Hematopoietic multipotent progenitor cell treated with erythropoietin and hydrocortisone succinate and interleukin-3 and kit ligand, for 6 days (in vitro differentiated cells): ENCODE data around the gene CCDC73.
"Not testable (repeated sequence)": the region's sequence is repeated elsewhere in the genome, so short reads cannot be mapped to it uniquely, and the experiment has no call there.

Source experiments
- DNase-seq: peaks from one replicate; pipeline ENCODE4 v3.0.0-alpha.2; 2015

Gene CCDC73

GRCh38 chr11:32704775-32705174 is 89.7 kb downstream of the CCDC73 start:
- DNase-seq = no peak

- no peak for DNase-seq
Measured at GRCh38 chr11:32704261-32704660, 90.2 kb downstream of the CCDC73 start.

GRCh38 chr11:32701616-32702015 is 92.8 kb downstream of the CCDC73 start:
- DNase-seq = no peak

- no peak for DNase-seq
Measured at GRCh38 chr11:32698579-32698978, 95.9 kb downstream of the CCDC73 start.

- no peak for DNase-seq
Measured at GRCh38 chr11:32671051-32671450, 123.4 kb downstream of the CCDC73 start.

- peak; percentile 9 for DNase-seq
Measured at GRCh38 chr11:32659672-32660071, 134.8 kb downstream of the CCDC73 start.

- no peak for DNase-seq
Measured at GRCh38 chr11:32658639-32659406, 135.6 kb downstream of the CCDC73 start.

- DNase-seq = no peak
Measured at GRCh38 chr11:32643526-32643925, 150.9 kb downstream of the CCDC73 start.

GRCh38 chr11:32641361-32641760 is 153.1 kb downstream of the CCDC73 start:
- DNase-seq = no peak

GRCh38 chr11:32635819-32636218 is 158.6 kb downstream of the CCDC73 start:
- no peak for DNase-seq

- DNase-seq = no peak
Measured at GRCh38 chr11:32630844-32631243, 163.6 kb downstream of the CCDC73 start.

GRCh38 chr11:32616903-32617302 is 177.6 kb downstream of the CCDC73 start:
- DNase-seq = no peak

- DNase-seq = peak; percentile 37
Measured at GRCh38 chr11:32615422-32615821, 179.0 kb downstream of the CCDC73 start.

- DNase-seq = no peak
Measured at GRCh38 chr11:32613500-32614151, 180.8 kb downstream of the CCDC73 start.

GRCh38 chr11:32610797-32611352 is 183.6 kb downstream of the CCDC73 start:
- no peak for DNase-seq

GRCh38 chr11:32608826-32609225 is 185.6 kb downstream of the CCDC73 start:
- DNase-seq = not testable (repeated sequence)

- no peak for DNase-seq
Measured at GRCh38 chr11:32606220-32606619, 188.2 kb downstream of the CCDC73 start.

- DNase-seq = peak; percentile 40
Measured at GRCh38 chr11:32602657-32603415, 191.6 kb downstream of the CCDC73 start.

GRCh38 chr11:32597921-32598320 is 196.5 kb downstream of the CCDC73 start:
- DNase-seq = no peak

- not testable (repeated sequence) for DNase-seq
Measured at GRCh38 chr11:32596114-32596513, 198.3 kb downstream of the CCDC73 start.

GRCh38 chr11:32594272-32594671 is 200.2 kb downstream of the CCDC73 start:
- DNase-seq = peak; percentile 80

GRCh38 chr11:32586576-32587190 is 207.8 kb downstream of the CCDC73 start:
- DNase-seq = peak; percentile 71

GRCh38 chr11:32584921-32585320 is 209.5 kb downstream of the CCDC73 start:
- DNase-seq = no peak
